Measurements from ENCODE around the gene AFAP1. TPM values are rescaled to one million over a fixed set of nuclear protein-coding genes. Genes with fewer than 3 reads are reported as not detected.
A peak's percentile ranks its signal among the peaks of the same experiment; 100 is the strongest.

Gene AFAP1
- total and polyA plus RNA-seq, 2 donors (not counting 3 experiments of a cell fraction or from before 2014, with no cell fraction given), result 32.3 to 103 TPM

DNA sequence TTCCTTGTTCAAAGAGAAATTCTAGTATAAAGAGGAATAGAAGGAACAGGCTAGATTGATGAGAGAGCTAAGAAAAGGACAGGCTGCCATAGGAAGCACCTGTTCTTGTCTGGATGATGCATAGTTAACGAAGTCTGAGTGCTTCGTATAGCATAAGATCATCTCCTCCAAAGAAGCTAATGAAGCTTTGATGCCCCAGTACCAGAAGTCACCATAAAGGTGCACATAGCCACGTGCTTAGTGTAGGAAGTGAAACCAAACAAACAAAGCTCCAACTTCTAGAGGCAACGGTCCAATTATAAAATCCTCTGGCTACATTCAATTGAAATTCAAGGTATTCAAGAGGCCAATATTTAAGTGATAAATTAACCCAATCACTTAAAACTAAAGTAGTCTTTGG is 31.0 kb downstream of the AFAP1 start:
- H3K4me2 ChIP-seq (ENCODE audit: insufficient read depth, low read length), result peak overlapping the region; percentile 26
- ChIA-PET CTCF (interaction anchor here (0.9 to 2.3 kb wide), 14 partner anchors 9 to 106 kb away, joined by 3 to 16 read pairs (median 3); no protein-coding TSS in a partner anchor), POLR2A (interaction anchor here (0.5 to 2.0 kb wide), 3 partner anchors 30 to 80 kb away, joined by 3 to 8 read pairs (median 5); partner anchors contain the start of gene AFAP1)
- FAIRE-seq (peak; percentile 52), DNase-seq (ENCODE audit: low read depth, low spot score) (no peak)
- intact Hi-C loops (cut with micrococcal nuclease) (no loop called here), dilution Hi-C loops (cut with MboI; ENCODE audit: extremely low pct_ligation_motif_present, low sequenced_read_pairs) (no loop called here)
- H3K79me2 ChIP-seq (ENCODE audit: control insufficient read depth, insufficient read depth, low read length), result peaks cover 100% of the 10 kb centered on the region
- H3K9me1 ChIP-seq (replicated peaks; ENCODE audit: control insufficient read depth, extremely low read depth, insufficient read depth, low read length), result peaks cover 4% of the 10 kb centered on the region
- H2AFZ ChIP-seq (ENCODE audit: low read depth, low read length), result no peak overlapping the region
- H3K27me3 ChIP-seq (ENCODE audit: control insufficient read depth in 2 of 2, insufficient read depth in 2 of 2, low read length in 2 of 2), result no peaks in the 10 kb centered on the region
- peaks cover 88% of the 10 kb centered on the region for H3K4me1 ChIP-seq (ENCODE audit: control insufficient read depth, extremely low read depth, insufficient read depth, low read length)
- H3K4me3 ChIP-seq (replicated peaks in 1 of 3; ENCODE audit: insufficient read depth in 1 of 3, low read depth in 1 of 3, low read length in 3 of 3), result no peak overlapping the region
- no peaks in the 10 kb centered on the region for H3K9me3 ChIP-seq (replicated peaks; ENCODE audit: control insufficient read depth, insufficient read depth, low read length)
- H4K20me1 ChIP-seq (replicated peaks; ENCODE audit: control insufficient read depth, extremely low read depth, insufficient read depth, low read length), result peaks cover 8% of the 10 kb centered on the region
- TF ChIP-seq EZH2 (IDR thresholded peaks at IDR 0.05; ENCODE audit: borderline replicate concordance, low read depth, low read length, severe bottlenecking) (no peak), POLR2A (IDR thresholded peaks at IDR 0.05; ENCODE audit: low read depth, low read length) (no peak), MYC (IDR thresholded peaks at IDR 0.05; ENCODE audit: low read depth, low read length) (no peak), FOS (IDR thresholded peaks at IDR 0.05; ENCODE audit: borderline replicate concordance, insufficient read depth, low read length) (no peak), JUN (IDR thresholded peaks at IDR 0.05; ENCODE audit: borderline replicate concordance, insufficient read depth, insufficient read length, low read depth) (no peak), GATA2 (IDR thresholded peaks at IDR 0.05; ENCODE audit: insufficient read depth, insufficient read length, low read depth, low read length) (no peak), POLR2AphosphoS5 (IDR thresholded peaks at IDR 0.05; ENCODE audit: insufficient read depth, low read depth, low read length) (no peak)
- TF ChIP-seq, protein P1, sequence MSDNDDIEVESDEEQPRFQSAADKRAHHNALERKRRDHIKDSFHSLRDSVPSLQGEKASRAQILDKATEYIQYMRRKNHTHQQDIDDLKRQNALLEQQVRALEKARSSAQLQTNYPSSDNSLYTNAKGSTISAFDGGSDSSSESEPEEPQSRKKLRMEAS (IDR thresholded peaks at IDR 0.05; ENCODE audit: insufficient read depth, insufficient read length), result no peak
- TF ChIP-seq, protein P2, sequence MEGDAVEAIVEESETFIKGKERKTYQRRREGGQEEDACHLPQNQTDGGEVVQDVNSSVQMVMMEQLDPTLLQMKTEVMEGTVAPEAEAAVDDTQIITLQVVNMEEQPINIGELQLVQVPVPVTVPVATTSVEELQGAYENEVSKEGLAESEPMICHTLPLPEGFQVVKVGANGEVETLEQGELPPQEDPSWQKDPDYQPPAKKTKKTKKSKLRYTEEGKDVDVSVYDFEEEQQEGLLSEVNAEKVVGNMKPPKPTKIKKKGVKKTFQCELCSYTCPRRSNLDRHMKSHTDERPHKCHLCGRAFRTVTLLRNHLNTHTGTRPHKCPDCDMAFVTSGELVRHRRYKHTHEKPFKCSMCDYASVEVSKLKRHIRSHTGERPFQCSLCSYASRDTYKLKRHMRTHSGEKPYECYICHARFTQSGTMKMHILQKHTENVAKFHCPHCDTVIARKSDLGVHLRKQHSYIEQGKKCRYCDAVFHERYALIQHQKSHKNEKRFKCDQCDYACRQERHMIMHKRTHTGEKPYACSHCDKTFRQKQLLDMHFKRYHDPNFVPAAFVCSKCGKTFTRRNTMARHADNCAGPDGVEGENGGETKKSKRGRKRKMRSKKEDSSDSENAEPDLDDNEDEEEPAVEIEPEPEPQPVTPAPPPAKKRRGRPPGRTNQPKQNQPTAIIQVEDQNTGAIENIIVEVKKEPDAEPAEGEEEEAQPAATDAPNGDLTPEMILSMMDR (IDR thresholded peaks at IDR 0.05; ENCODE audit: extremely low read depth in 1 of 2, insufficient read depth in 1 of 2, low read depth in 1 of 2, low read length in 2 of 2), result no peak
- H3K36me3 ChIP-seq (ENCODE audit: control insufficient read depth in 2 of 2, extremely low read depth in 1 of 2, insufficient read depth in 2 of 2, low read length in 2 of 2), result no peaks in the 10 kb centered on the region
- H3K27ac ChIP-seq (ENCODE audit: insufficient read depth, low read depth, low read length), result peak overlapping the region; percentile 4
- BruUV-seq (replicated peaks), result no TSS peak
- no peak overlapping the region for H3K9ac ChIP-seq (replicated peaks; ENCODE audit: extremely low read depth, insufficient read depth, low read length)
